HG03280 (cell line): ENCODE results near the gene CDYL2.

ENCODE experiments used
- ATAC-seq: cut with Tn5 transposase; IDR thresholded peaks from one replicate; pipeline ENCODE4 v1.9.1; 2021; ENCODE audit warnings: mild to moderate bottlenecking, moderate library complexity; ENCODE audit not compliant: unreplicated experiment

The CDYL2 gene

DNA sequence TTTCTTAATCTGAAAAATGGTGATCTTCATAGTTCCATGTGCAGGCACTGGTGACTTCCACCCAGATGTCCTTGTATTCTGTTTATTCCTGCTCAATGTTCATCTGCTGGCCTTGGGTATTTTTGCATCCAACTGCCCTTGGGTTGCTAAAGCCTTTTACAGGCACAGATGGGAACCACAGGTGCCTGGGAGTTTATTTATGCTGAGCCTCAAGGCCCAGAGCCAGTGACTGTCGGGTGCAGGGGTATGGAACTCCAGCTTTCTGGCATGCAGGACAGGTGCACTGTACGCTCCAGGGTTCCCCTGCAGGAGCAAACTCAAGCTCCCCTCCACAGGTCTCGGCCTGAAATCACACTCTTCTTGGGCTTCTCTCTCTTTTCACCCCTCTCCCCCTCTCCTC lies 241.3 kb downstream of the CDYL2 start:
- ATAC-seq: no peak

DNA sequence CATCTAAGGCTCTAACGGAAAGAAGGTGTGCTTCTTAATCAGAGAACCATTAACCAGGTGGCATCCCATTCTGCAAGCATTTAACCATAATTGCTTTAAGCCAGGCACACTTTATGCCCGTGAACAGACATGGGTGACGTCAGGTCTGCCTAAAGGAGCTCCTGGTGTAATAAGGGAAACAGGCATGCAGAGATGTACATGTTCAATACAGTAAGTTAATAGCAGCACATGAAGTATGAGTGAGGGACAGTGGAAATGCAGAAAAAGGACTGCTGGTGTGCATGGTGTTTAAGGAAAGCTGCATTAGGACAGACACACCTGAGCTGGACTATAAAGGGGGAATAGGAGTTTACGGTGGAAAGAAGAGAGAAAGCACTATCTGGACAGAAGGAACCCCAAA lies 245.0 kb downstream of the CDYL2 start:
- ATAC-seq: no peak

DNA sequence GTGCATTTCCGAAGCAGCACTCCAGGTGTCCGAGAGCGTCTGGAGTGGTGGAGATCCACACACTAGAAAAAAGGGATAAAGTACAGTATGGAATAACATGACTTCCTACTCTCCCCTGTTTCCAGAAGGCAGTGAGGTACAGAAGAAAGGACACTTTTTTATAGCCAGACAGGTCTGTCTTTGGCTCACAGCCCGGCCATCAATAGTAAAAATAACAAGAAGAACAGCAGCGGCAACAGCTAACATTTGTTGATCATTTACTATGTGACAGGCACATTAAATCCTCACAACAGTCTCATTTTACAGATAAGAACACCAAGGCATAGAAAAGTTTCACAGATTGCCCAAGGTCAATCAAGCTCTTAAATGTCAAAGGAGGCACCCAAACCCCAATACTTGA lies 247.4 kb downstream of the CDYL2 start:
- no peak for ATAC-seq

DNA sequence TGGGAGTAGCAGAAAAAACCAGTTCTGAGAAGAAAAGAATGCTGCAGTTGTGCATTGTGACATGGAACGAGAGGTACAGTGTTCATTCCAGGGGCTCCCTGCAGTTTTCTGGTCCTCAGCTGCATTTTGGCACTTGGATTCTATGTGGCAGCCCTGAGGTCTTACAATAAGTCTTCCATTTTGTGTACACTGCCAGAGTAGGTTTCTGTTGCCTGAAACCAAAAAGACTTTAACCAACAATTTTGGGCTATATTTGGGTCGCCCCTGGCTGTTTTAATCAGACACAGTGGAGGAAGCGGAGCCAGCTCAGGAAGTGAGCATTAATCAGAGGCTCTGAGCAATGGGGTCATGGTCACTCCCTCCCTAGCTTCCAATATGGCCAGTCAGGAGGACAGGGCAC lies 247.9 kb downstream of the CDYL2 start:
- no peak for ATAC-seq

DNA sequence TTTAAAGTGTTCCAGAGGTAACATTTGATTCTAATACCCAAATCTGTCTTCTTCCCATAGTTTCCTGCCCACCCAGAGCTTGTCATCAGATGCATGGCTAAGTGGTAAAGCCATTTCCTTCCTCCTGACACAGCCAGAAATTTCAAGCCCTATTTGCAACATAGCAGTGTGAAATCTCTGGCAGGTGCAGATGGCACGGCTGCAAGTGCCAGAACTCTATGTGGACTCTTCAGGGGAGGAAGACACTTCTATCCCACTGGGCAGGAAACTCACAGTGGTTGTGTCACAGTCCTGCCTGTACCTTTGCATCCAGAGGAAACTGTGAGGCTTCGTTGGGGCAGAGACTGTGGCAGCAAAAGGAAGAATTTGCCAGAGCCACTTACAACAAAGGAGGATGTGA lies 250.4 kb downstream of the CDYL2 start:
- no peak for ATAC-seq

DNA sequence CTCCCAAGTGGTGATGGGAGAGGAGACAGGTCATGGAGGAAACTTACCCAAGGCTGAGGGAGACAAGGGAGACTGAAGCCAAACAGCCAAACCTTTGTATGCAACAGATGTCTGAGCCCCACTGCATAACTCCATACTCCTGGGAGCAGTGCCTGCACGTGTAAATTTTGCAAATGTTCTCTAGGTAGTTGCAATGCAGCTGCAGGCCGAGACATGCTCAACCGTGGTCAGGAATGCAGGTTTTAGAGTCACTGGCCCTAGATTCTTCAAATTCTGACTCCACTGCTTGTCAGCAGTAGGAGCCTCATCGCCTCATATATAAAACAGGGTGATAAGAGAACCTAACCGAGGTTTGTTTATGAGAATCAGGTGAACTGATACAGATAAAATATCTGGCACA lies 252.1 kb downstream of the CDYL2 start:
- no peak for ATAC-seq
